Mucosa of rectum (tissue), 2 donors: ENCODE data around the gene LHB.
A peak's percentile ranks its signal among the peaks of the same experiment; 100 is the strongest.

ENCODE experiments used
- H3K27ac ChIP-seq, 2 donors: one replicate each; pipeline ENCODE4 v1.7.0; 2013; ENCODE audit warnings: inconsistent platforms in 2 of 2, low read depth in 2 of 2, low read length in 2 of 2
- H3K27me3 ChIP-seq, 2 donors: one replicate each; pipeline ENCODE4 v1.7.0; 2013; ENCODE audit warnings: low read length in 2 of 2; ENCODE audit not compliant: control insufficient read depth in 2 of 2, insufficient read depth in 2 of 2
- H3K36me3 ChIP-seq, 2 donors: one replicate each; pipeline ENCODE4 v1.7.0; 2013; ENCODE audit warnings: low read length in 2 of 2; ENCODE audit not compliant: control insufficient read depth in 2 of 2, insufficient read depth in 2 of 2
- H3K4me1 ChIP-seq, 2 donors: one replicate each; pipeline ENCODE4 v1.7.0; 2013; ENCODE audit warnings: low read length in 2 of 2, mild to moderate bottlenecking in 1 of 2; ENCODE audit not compliant: control insufficient read depth in 2 of 2, insufficient read depth in 2 of 2
- H3K4me3 ChIP-seq, 2 donors: one replicate each; pipeline ENCODE4 v1.7.0; 2013; ENCODE audit warnings: low read length in 2 of 2
- H3K9ac ChIP-seq, 2 donors: one replicate each; pipeline ENCODE4 v1.7.0; 2013; ENCODE audit warnings: low read length in 2 of 2, low read depth in 1 of 2, mild to moderate bottlenecking in 1 of 2
- H3K9me3 ChIP-seq, 2 donors: one replicate each; pipeline ENCODE4 v1.7.0; 2013; ENCODE audit warnings: low read length in 2 of 2; ENCODE audit not compliant: control insufficient read depth in 2 of 2
- donor health status: healthy.
- donor health status: Normal muscosa, but diverticular disease.

The LHB gene

DNA sequence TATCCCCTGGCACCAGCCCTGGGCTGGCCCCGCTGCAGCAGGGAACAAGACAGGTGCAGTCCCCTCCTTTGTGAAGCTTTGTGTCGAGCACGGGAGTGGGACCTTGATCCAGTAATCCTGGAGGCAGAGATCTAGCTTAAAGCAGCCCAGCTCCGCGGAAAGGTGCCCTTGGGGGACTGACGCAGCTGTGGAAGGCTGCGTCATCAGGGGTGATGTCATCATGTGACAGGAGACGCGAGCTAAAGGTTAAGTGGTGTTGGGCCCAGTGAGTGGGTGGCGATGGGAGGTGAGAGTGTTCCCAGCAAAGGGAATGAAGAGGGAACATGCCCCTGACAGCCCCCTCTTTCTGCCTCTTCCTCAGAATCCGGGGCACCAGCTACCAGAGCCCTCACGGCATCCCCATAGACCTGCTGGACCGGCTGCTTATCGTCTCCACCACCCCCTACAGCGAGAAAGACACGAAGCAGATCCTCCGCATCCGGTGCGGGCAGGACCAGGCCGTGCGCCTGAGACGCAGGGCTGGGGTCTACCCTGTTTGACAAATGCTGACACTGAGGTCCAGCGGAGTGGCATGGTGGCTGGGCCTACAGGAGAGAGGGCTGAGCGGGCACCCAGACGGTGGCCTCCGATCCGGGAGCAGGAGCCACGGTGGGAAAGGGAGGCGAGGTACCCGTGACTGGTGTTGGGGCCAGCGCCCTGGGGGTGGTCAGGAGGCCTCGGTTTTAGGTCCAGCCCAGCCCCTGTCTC lies 2.6 kb downstream of the LHB start:
- Histone ChIP-seq H3K9me3 (no peaks in the 10 kb centered on the region), H3K27me3 (peaks cover 0 to 4% of the 10 kb centered on the region in 2 donors), H3K27ac (no peak overlapping the region), H3K9ac (no peak overlapping the region), H3K36me3 (peaks cover 41 to 42% of the 10 kb centered on the region in 2 donors), H3K4me1 (peaks cover 5 to 15% of the 10 kb centered on the region in 2 donors), H3K4me3 (no peak overlapping the region)

- Histone ChIP-seq H3K27ac (no peak overlapping the region), H3K4me3 (no peak overlapping the region), H3K9ac (no peak overlapping the region), H3K4me1 (no peaks in the 10 kb centered on the region), H3K36me3 (peaks cover 53 to 55% of the 10 kb centered on the region in 2 donors), H3K27me3 (no peaks in the 10 kb centered on the region), H3K9me3 (no peaks in the 10 kb centered on the region)
These were observed 5.7 kb downstream of the LHB start for GRCh38 chr19:49011194-49011593.

GRCh38 chr19:49010453-49010852 lies 6.4 kb downstream of the LHB start:
- Histone ChIP-seq H3K27ac (no peak overlapping the region), H3K27me3 (no peaks in the 10 kb centered on the region), H3K4me3 (no peak overlapping the region), H3K36me3 (peaks cover 51 to 52% of the 10 kb centered on the region in 2 donors), H3K9ac (no peak overlapping the region), H3K4me1 (no peaks in the 10 kb centered on the region), H3K9me3 (no peaks in the 10 kb centered on the region)

GRCh38 chr19:49009828-49010227 lies 7.1 kb downstream of the LHB start:
- Histone ChIP-seq H3K9me3 (no peaks in the 10 kb centered on the region), H3K4me3 (no peak overlapping the region), H3K27me3 (no peaks in the 10 kb centered on the region), H3K27ac (no peak overlapping the region), H3K36me3 (peaks cover 50 to 52% of the 10 kb centered on the region in 2 donors), H3K9ac (no peak overlapping the region), H3K4me1 (no peaks in the 10 kb centered on the region)

- H3K9ac ChIP-seq, result no peak overlapping the region
- H3K4me1 ChIP-seq, result no peaks in the 10 kb centered on the region
- no peaks in the 10 kb centered on the region for H3K9me3 ChIP-seq
- H3K27ac ChIP-seq, result no peak overlapping the region
- peaks cover 46 to 65% of the 10 kb centered on the region in 2 donors for H3K36me3 ChIP-seq
- H3K4me3 ChIP-seq, result no peak overlapping the region
- no peaks in the 10 kb centered on the region for H3K27me3 ChIP-seq
These were observed 10.0 kb downstream of the LHB start for GRCh38 chr19:49006905-49007304.

DNA sequence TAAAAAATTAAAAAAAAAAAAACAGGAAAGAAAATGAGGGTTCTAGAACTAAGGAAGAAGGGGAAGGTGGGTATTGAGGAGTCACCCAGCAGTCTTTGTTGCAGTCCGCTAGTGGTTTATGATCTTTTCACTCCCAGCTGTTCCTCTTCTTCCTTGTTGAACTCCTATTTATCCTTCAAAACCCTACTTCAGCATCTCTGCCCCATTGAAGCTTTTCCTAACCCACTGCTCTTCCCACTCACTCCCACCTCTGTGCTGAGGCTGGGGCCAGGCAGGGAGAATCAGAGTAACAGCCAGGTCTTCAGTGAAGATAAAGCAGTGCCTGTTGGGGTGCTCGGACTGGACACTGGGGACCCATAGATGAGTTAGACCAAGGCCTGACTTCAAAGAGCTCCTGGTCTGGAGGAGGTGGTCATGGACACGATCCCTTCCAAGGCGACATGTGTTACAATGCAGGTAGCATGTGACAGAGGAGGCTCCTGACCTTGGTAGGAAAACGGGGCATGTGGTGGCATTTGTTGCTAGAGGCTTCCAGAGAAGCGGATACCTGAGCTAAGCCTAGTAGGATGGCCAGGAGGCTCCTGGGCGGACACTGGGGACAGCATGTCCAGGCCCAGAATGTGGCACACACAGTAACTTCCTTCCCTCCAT lies 11.8 kb downstream of the LHB start:
- no peak overlapping the region for H3K9ac ChIP-seq
- no peak overlapping the region for H3K27ac ChIP-seq
- no peaks in the 10 kb centered on the region for H3K4me1 ChIP-seq
- H3K36me3 ChIP-seq, result peaks cover 39 to 52% of the 10 kb centered on the region in 2 donors
- no peaks in the 10 kb centered on the region for H3K27me3 ChIP-seq
- H3K4me3 ChIP-seq, result no peak overlapping the region
- no peaks in the 10 kb centered on the region for H3K9me3 ChIP-seq

GRCh38 chr19:49004133-49004532 lies 12.8 kb downstream of the LHB start:
- H3K27me3 ChIP-seq, result no peaks in the 10 kb centered on the region
- no peak overlapping the region for H3K4me3 ChIP-seq
- no peak overlapping the region for H3K9ac ChIP-seq
- H3K4me1 ChIP-seq, result no peaks in the 10 kb centered on the region
- H3K9me3 ChIP-seq, result no peaks in the 10 kb centered on the region
- no peak overlapping the region for H3K27ac ChIP-seq
- H3K36me3 ChIP-seq, result peaks cover 32 to 44% of the 10 kb centered on the region in 2 donors

GRCh38 chr19:48999481-49000325 lies 17.2 kb downstream of the LHB start:
- Histone ChIP-seq H3K27ac (no peak overlapping the region), H3K9me3 (no peaks in the 10 kb centered on the region), H3K9ac (no peak overlapping the region), H3K4me1 (no peaks in the 10 kb centered on the region), H3K36me3 (peaks cover 8 to 19% of the 10 kb centered on the region in 2 donors), H3K4me3 (no peak overlapping the region), H3K27me3 (no peaks in the 10 kb centered on the region)

DNA sequence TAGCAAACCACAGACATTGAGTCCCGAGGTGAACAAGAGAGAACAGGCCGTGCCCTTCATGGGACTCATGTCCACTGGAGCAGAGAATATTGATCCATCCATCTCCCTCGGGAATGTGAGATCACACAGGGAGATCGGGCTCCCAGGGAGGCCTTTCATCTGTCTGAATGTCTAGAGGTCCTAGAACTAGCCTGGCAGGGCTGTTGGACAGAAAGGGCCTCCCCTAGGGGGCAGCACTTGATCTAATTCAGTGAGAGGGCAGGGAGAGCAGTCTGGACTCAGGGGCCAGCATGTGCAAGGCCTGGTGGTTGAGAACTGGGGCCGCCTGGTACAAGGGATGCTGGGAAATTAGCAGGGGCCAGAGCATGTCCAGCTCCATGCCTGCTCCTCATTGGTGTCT lies 18.9 kb downstream of the LHB start:
- H3K27ac ChIP-seq, result no peak overlapping the region
- H3K4me3 ChIP-seq, result no peak overlapping the region
- H3K4me1 ChIP-seq, result peaks cover 4 to 6% of the 10 kb centered on the region in 2 donors
- H3K9ac ChIP-seq, result no peak overlapping the region
- H3K36me3 ChIP-seq, result peaks cover 0 to 5% of the 10 kb centered on the region in 2 donors
- no peaks in the 10 kb centered on the region for H3K27me3 ChIP-seq
- no peaks in the 10 kb centered on the region for H3K9me3 ChIP-seq

GRCh38 chr19:48994035-48994386 lies 22.9 kb downstream of the LHB start:
- peak overlapping the region; percentile 89 to 99 for H3K4me3 ChIP-seq
- H3K9ac ChIP-seq, result peak overlapping the region; percentile 84 to 95
- H3K27me3 ChIP-seq, result no peaks in the 10 kb centered on the region

More at GRCh38 chr19:48994035-48994386, 22.9 kb downstream of the LHB start:
- Histone ChIP-seq H3K36me3 (peaks cover 0 to 6% of the 10 kb centered on the region in 2 donors), H3K9me3 (no peaks in the 10 kb centered on the region), H3K4me1 (peaks cover 16% of the 10 kb centered on the region in 2 donors), H3K27ac (peak overlapping the region; percentile 98)
